HG03108 (cell line): Measurements from ENCODE around the gene KIAA1549.

Experiments used
- ATAC-seq: cut with Tn5 transposase; IDR thresholded peaks from one replicate; pipeline ENCODE4 v1.9.1; 2021; ENCODE audit warnings: moderate library complexity; ENCODE audit not compliant: unreplicated experiment

The KIAA1549 gene

DNA sequence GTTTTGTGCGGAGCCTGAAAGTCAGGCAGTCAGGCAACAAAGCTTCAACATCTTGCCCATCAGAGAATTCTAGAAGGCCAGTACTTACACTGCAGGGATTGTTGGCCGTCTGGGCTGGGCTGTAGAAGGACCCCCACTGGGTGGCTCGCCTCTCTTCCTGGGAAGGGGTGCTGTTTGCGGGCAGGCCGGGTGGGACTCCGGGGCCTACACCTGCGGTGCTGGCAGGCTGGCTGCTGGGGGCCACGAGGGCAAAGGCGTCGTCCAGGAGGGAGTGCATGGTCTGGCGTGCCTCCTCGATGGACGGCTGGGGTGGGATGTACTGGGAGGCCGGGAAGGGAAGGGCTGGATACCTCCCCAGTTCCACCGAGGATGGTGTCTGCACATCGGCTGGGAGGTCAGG lies 120.1 kb downstream of the KIAA1549 start:
- no peak for ATAC-seq

DNA sequence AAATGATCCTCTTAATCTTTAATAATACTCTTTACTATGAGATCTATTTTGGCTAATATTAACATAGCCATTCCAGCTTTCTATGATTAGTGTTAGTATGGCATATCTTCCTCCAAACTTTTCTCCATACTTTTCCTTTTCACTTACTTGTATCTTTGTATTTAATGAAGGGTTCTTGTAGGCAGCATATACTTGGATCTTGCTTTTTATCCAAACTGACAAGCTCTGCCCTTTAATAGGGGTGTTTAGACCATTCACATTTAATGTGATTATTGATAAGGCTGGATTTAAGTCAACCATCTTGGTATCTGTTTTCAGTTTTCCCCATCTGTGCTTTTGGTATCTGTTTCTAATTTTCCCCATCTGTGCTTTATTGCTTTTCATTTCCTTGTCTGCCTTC lies 123.5 kb downstream of the KIAA1549 start:
- no peak for ATAC-seq

DNA sequence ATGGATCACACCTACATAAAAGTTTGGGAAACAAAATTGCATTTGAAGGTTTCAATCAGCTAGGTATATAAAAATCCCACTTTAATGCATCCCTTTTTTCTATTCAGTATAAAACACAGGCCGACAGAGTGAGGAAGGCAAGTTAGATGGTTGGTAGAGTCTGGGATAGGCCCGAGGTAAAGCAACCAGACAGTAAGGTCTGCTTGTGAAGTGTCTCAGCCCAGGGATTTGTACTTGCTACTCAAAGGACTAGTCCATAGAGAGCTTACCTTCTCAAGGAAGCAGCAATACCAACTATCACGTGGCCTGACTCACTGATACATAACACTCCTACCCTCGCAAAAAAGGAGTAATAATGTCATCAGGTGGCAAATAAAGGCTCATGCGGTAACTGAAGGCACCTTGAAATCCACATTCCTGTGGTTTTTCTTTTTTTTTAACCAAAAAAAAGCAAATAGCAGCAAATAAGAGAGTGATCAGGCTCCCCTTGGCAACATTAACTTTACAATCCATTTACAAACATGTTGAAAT lies 127.0 kb downstream of the KIAA1549 start:
- ATAC-seq, result no peak

DNA sequence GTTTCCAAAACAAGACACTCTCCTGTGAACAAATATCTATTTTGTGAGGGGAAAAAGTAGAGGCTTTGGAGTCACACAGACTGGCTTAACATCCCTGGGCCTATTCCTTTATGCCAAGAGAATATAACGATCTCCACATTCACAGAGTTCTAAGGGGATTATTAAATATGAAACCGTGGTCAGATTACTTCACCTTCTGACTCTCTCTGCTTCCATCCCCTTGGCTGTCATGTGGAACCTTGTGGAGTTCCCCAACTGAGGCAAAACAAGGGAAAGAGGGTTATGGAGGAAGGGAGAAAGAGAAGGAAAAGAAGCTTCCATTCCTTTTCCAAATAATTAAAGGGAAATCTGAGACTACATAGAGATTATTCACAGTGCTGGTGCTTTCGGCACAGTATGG lies 127.7 kb downstream of the KIAA1549 start:
- ATAC-seq, result no peak

- no peak for ATAC-seq
Observed at GRCh38 chr7:138852469-138852868, 128.7 kb downstream of the KIAA1549 start.

GRCh38 chr7:138849701-138850100 lies 131.5 kb downstream of the KIAA1549 start:
- ATAC-seq, result no peak

DNA sequence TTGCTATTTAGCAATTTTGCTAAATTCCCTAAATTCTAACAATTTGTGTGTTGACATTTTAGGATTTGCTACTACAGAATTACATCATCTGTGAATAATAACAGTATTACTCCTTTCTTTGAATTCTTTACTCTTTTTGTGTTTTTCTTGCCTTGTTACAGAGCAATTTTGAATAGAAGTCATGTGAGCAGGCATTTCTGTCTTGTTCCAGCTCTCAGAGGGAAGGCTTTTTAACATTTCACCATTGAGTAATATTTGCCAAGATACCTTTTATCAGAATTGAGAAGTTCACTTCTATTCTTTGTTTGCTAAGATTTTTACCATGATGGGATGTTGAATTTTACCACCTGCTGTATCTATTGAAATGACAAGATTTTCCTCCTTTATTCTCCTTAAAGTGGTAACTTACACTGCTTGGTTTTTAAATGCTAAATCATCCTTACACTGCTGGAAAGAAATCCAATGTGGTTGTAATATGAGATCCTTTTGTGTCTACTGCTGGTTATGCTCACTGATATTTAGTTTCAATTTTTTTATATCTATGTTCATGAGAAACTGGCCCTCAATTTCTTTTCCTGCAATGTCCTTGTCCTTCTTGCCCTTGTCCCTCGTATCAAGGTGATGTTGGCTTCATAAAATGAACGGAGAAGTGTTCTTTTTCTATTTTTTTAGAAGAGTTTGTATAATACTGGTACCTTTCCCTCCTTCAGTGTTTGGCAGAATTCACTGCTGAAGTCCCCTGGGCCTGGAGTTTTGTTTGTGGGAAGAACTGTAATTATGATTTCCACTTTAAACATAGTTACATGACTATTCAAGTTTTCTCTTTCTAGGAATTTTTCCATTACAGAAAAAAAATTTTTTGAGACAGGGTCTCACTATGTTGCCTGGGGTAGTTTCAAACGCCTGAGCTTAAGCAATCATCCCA lies 132.9 kb downstream of the KIAA1549 start:
- ATAC-seq, result no peak

- ATAC-seq, result no peak
Observed at GRCh38 chr7:138845711-138846110, 135.5 kb downstream of the KIAA1549 start.

DNA sequence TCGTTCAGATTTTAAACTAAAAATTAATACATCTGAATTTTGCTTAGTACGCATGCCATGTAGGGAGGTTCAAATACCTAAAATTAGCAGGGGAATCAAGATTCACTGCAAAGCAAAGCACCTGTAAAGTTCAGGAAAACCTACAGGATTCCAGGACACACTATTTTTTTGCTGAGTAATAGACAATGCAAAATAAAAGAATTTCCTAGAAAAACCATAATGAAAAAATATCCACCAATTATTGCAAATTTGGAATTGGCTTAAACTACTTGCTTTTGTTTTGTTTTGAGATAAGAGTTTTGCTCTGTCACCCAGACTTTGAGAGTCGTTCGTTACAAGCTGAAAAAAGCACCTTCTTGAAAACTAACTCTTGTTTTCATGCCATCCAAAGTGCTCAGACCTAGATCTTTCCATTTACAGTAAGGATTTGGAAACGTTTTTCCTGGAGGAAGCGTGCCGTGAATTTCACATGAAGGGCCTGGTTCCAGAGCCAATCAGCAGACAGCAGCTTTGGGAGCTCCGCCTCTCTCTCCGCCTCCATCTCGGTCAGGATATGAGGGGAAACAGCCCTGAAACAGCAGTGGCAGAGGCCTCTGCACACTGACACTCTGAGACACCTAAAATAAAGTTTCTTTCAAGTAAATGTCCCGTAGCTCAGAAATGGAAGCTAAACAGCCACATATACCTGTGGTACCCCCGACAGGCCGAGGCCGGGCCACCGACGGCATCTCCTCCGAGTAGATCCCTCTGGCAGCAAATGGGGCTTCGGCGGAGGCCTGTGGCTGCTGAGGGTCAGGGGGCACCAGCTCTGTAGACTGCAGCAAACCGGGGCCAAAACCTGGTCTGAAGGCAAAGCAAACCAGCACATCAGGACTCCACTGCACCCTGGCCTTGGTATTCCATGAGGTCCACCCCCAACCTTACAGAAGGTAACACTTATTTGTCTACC lies 137.3 kb downstream of the KIAA1549 start:
- ATAC-seq, result no peak

GRCh38 chr7:138842111-138842510 lies 139.1 kb downstream of the KIAA1549 start:
- ATAC-seq, result no peak

DNA sequence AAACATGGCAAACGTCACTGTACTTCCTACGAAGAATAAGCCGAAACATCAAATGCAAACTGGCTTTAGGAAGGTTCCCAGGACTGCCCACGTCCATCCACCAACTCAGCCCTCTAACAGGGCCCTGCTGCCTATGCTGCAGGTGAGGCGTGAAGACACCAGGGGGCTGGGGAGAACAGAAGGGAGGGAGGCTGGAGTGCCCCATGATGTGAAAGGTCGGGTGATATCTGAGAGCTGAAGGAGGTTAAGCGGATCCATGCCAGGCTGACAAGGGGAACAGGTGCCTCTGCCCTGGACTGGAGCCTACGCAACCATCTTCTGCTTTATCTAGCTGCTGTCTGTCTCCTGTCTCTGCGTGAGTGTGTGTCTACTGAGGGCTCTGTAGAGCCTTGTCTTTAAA lies 143.0 kb downstream of the KIAA1549 start:
- no peak for ATAC-seq

DNA sequence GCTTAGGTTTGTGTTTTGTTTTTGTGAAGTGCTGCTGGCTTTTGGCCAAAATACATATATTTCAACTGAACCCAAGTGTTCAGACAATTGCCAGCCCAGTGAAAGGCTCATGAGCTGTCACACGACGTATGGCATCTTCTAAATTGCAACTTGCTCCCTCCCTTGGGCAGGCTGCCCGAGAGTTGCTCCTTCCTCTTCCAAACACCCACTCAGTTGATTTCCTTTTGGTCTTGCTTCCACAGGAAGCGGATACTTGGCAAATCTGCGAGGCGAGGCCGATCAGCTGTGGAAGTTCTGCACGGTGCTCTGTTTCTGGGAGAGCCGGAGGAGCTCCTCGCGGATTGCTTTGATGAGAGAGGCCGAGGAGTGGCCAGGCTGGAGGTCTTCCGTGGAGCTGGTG lies 143.6 kb downstream of the KIAA1549 start:
- ATAC-seq, result no peak

GRCh38 chr7:138835087-138835486 lies 146.1 kb downstream of the KIAA1549 start:
- ATAC-seq, result no peak

DNA sequence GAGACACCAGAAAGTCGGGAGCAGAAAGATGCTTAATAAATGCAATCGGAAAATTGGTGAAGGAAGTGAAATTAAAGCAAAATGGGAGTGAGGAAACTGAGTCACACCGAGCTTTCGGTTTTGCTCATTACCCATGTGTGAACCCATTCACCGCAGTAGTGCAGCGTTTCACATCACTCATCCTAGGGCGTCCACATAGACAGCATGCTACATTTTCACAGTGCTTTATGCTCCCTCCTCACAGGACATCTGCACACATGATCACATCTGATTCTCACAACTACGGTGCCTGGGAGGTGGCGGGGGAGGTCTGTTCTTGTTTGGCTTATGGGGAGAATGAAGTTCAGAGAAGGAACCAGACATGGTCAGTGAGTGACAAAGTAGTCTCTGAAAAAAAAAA lies 146.6 kb downstream of the KIAA1549 start:
- ATAC-seq, result no peak

DNA sequence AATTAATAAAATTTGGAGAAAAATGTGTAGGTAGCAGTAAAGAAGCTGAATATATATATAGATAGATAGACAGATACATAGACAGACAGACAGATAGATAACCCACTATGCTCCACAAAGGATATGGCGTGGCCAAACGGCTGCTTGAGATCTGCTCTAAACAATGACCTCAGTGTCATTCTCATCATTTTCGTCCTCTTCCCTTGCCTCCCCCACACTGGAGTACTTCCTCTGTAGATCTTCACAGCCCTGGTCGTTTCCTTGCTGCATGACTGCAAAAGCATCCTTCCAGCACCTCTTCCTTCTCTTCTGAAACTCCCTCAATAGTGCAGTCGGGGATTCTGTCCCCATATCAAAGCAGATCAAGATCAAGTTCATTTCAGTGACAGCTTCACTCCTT lies 147.6 kb downstream of the KIAA1549 start:
- no peak for ATAC-seq

- ATAC-seq, result no peak
Observed at GRCh38 chr7:138832966-138833365, 148.2 kb downstream of the KIAA1549 start.

DNA sequence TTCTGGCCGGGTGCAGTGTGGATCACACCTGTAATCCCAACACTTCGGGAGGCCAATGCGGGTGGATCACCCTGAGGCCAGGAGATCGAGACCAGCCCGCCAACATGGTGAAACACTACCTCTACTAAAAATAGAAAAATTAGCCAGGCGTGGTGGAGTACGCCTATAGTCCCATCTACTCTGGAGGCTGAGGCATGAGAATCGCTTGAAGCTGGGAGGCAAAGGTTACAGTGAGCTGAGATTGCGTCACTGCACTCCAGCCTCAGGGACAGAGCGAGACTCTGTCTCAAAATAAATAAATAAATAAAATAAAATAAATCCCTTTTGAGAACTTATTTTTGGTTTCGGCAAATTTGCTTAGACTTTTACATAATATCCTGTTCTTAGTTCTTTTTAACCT lies 151.9 kb downstream of the KIAA1549 start:
- no peak for ATAC-seq

- ATAC-seq, result no peak
Observed at GRCh38 chr7:138828302-138828701, 152.9 kb downstream of the KIAA1549 start.

- ATAC-seq, result no peak
Observed at GRCh38 chr7:138825049-138825721, 156.0 kb downstream of the KIAA1549 start.

- ATAC-seq, result no peak
Observed at GRCh38 chr7:138822867-138823535, 158.2 kb downstream of the KIAA1549 start.
